ENCODE measurements around the gene NUP214. TPM values are rescaled to one million over a fixed set of nuclear protein-coding genes. Genes with fewer than 3 reads are reported as not detected.

Gene NUP214
- total RNA-seq, 3 donors from 2014 or later = 37.4 to 47.5 (median 40.0) TPM

GRCh38 chr9:131121346-131121745 lies 4.0 kb upstream of the NUP214 start:
- Histone ChIP-seq H3K4me3 (no peak overlapping the region), H3K36me3 (no peaks in the 10 kb centered on the region), H3K4me1 (peaks cover 3% of the 10 kb centered on the region in 2 donors), H3K9me3 (no peaks in the 10 kb centered on the region), H3K27me3 (no peaks in the 10 kb centered on the region), H3K27ac (no peak overlapping the region)
- DNase-seq (ENCODE audit: low spot score in 2 of 2) = no peak
- no peak for TF ChIP-seq POLR2AphosphoS5 (IDR thresholded peaks at IDR 0.05)
- TF ChIP-seq POLR2A (IDR thresholded peaks at IDR 0.05) = no peak
- TF ChIP-seq CTCF (IDR thresholded peaks at IDR 0.05) = no peak
- intact Hi-C loops (cut with DNase I; ENCODE audit: low total_unique reads) = no loop called here

GRCh38 chr9:131122158-131122557 lies 3.2 kb upstream of the NUP214 start:
- Histone ChIP-seq H3K4me3 (no peak overlapping the region), H3K36me3 (no peaks in the 10 kb centered on the region), H3K27ac (no peak overlapping the region), H3K27me3 (no peaks in the 10 kb centered on the region), H3K9me3 (no peaks in the 10 kb centered on the region), H3K4me1 (peaks cover 3 to 11% of the 10 kb centered on the region in 2 donors)
- intact Hi-C loops (cut with DNase I; ENCODE audit: low total_unique reads) = no loop called here
- TF ChIP-seq POLR2AphosphoS5 (IDR thresholded peaks at IDR 0.05) (no peak), POLR2A (IDR thresholded peaks at IDR 0.05) (no peak), CTCF (IDR thresholded peaks at IDR 0.05) (no peak)
- DNase-seq (ENCODE audit: low spot score in 2 of 2) = peak in 1 of 2 donors; percentile 13

- no peak for DNase-seq (ENCODE audit: low spot score in 2 of 2)
- peak overlapping the region; percentile 93 to 96 for H3K27ac ChIP-seq
- no peaks in the 10 kb centered on the region for H3K27me3 ChIP-seq
- H3K4me3 ChIP-seq = peak overlapping the region; percentile 86 to 100 (median 98)
- intact Hi-C loops (cut with DNase I; ENCODE audit: low total_unique reads) = no loop called here
- H3K9me3 ChIP-seq = no peaks in the 10 kb centered on the region
- no peaks in the 10 kb centered on the region for H3K36me3 ChIP-seq
- H3K4me1 ChIP-seq = peaks cover 3 to 12% of the 10 kb centered on the region in 2 donors
- TF ChIP-seq CTCF (IDR thresholded peaks at IDR 0.05) (no peak), POLR2AphosphoS5 (IDR thresholded peaks at IDR 0.05) (no peak), POLR2A (IDR thresholded peaks at IDR 0.05) (no peak)
Measured at GRCh38 chr9:131125038-131125287, 423 bp upstream of the NUP214 start.

GRCh38 chr9:131126059-131126426 lies 657 bp downstream of the NUP214 start:
- Histone ChIP-seq H3K27me3 (no peaks in the 10 kb centered on the region), H3K4me3 (peak overlapping the region; percentile 86 to 100 (median 98)), H3K36me3 (peaks cover 4% of the 10 kb centered on the region), H3K9me3 (no peaks in the 10 kb centered on the region), H3K4me1 (peaks cover 3 to 12% of the 10 kb centered on the region in 2 donors), H3K27ac (peak overlapping the region; percentile 93 to 96)
- no peak for DNase-seq (ENCODE audit: low spot score in 2 of 2)
- intact Hi-C loops (cut with DNase I; ENCODE audit: low total_unique reads) = no loop called here
- TF ChIP-seq CTCF (IDR thresholded peaks at IDR 0.05) = no peak
- no peak for TF ChIP-seq POLR2A (IDR thresholded peaks at IDR 0.05)
- no peak for TF ChIP-seq POLR2AphosphoS5 (IDR thresholded peaks at IDR 0.05)

- Histone ChIP-seq H3K36me3 (peaks cover 10% of the 10 kb centered on the region), H3K4me3 (no peak overlapping the region), H3K27ac (no peak overlapping the region), H3K4me1 (peaks cover 3 to 12% of the 10 kb centered on the region in 2 donors), H3K9me3 (no peaks in the 10 kb centered on the region), H3K27me3 (no peaks in the 10 kb centered on the region)
- no peak for TF ChIP-seq POLR2A (IDR thresholded peaks at IDR 0.05)
- no peak for TF ChIP-seq POLR2AphosphoS5 (IDR thresholded peaks at IDR 0.05)
- TF ChIP-seq CTCF (IDR thresholded peaks at IDR 0.05) = no peak
- intact Hi-C loops (cut with DNase I; ENCODE audit: low total_unique reads) = no loop called here
- no peak for DNase-seq (ENCODE audit: low spot score in 2 of 2)
Measured at GRCh38 chr9:131129183-131129582, 3.8 kb downstream of the NUP214 start.

Measured in breast epithelium (tissue), 4 donors.